ENCODE measurements around the gene RGS7. TPM values are rescaled to one million over a fixed set of nuclear protein-coding genes. Genes with fewer than 3 reads are reported as not detected.

Gene RGS7
- total RNA-seq, 2 experiments from 2014 or later, result not detected

DNA sequence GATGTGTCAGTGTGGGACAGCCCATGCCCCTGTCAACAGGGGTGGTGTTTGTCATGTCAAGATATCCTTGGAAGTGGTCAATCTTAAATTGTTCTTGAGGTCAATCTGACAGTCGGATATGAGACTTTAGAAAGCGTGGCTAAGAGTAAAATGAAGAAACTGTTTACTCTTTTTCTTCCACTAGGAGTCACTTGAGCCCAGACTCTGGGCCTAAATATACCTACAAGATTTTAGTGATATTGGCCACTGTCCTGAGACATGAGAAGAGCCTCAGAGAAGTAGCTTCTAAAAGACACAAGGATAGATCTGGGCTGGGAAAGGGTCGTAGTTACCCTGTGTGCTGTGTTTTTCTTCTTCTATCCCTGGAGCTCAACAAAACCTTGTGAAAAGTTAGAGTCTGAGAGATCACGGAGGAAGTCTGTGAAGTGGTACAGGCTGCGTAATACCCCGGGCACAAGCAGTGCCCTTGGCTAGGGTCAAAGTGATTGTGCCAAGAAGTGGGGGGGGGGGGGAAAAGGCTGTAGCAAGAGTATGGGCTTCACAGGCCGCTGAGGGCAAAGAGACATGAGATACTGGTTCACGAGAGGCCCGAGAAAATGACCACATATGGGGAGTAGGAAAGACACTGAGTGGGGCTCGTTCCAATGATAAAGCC, 389.8 kb downstream of the RGS7 start:
- intact Hi-C loops (cut with micrococcal nuclease), result no loop called here
- ChIA-PET CTCF (interaction anchor here (1.3 kb wide), 1 partner anchor 11 kb away, joined by 4 read pairs; no protein-coding TSS in a partner anchor), POLR2A (no interaction called here)
- Mint-ChIP-seq H3K36me3 (ENCODE audit: low read depth) (no peaks in the 10 kb centered on the region), H3K4me3 (no peak overlapping the region), H3K27ac (no peak overlapping the region), H3K4me1 (ENCODE audit: low read depth) (no peaks in the 10 kb centered on the region), H3K27me3 (no peaks in the 10 kb centered on the region), H3K9me3 (no peaks in the 10 kb centered on the region)
- TF ChIP-seq, protein P1, sequence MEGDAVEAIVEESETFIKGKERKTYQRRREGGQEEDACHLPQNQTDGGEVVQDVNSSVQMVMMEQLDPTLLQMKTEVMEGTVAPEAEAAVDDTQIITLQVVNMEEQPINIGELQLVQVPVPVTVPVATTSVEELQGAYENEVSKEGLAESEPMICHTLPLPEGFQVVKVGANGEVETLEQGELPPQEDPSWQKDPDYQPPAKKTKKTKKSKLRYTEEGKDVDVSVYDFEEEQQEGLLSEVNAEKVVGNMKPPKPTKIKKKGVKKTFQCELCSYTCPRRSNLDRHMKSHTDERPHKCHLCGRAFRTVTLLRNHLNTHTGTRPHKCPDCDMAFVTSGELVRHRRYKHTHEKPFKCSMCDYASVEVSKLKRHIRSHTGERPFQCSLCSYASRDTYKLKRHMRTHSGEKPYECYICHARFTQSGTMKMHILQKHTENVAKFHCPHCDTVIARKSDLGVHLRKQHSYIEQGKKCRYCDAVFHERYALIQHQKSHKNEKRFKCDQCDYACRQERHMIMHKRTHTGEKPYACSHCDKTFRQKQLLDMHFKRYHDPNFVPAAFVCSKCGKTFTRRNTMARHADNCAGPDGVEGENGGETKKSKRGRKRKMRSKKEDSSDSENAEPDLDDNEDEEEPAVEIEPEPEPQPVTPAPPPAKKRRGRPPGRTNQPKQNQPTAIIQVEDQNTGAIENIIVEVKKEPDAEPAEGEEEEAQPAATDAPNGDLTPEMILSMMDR (IDR thresholded peaks at IDR 0.05), result no peak
- no peak for ATAC-seq
- no peak for DNase-seq

DNA sequence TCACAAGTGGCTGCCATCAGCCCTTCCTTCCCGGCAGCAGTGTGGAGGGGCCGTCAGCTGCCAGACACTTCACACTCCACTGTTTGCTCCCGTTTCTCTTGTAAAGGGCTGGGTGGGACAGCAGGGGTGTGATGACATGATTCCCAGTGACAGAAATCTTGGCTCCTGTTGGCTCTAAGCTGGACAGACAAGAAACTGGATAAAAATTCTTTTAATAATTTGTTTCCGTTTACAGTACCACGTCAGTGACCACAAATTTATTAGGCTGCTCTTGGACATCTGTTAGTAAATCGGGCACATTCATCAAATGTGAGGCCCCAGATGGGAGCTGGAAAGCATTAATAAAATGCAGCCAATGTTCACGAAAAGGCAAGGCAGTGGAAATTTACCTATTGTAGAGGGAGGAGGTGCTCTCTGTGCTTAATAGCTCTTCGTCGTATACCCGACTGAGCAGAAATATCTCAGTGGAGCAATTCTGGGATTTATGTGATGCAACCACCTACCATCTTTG, 391.4 kb downstream of the RGS7 start:
- H3K27me3 Mint-ChIP-seq, result no peaks in the 10 kb centered on the region
- no peaks in the 10 kb centered on the region for H3K36me3 Mint-ChIP-seq (ENCODE audit: low read depth)
- TF ChIP-seq, protein P1 (IDR thresholded peaks at IDR 0.05), result no peak
- CTCF ChIA-PET, result no interaction called here
- DNase-seq (no peak), ATAC-seq (no peak)
- no peak overlapping the region for H3K4me3 Mint-ChIP-seq
- no peaks in the 10 kb centered on the region for H3K4me1 Mint-ChIP-seq (ENCODE audit: low read depth)
- POLR2A ChIA-PET, result no interaction called here
- H3K9me3 Mint-ChIP-seq, result no peaks in the 10 kb centered on the region
- intact Hi-C loops (cut with micrococcal nuclease), result no loop called here
- no peak overlapping the region for H3K27ac Mint-ChIP-seq

DNA sequence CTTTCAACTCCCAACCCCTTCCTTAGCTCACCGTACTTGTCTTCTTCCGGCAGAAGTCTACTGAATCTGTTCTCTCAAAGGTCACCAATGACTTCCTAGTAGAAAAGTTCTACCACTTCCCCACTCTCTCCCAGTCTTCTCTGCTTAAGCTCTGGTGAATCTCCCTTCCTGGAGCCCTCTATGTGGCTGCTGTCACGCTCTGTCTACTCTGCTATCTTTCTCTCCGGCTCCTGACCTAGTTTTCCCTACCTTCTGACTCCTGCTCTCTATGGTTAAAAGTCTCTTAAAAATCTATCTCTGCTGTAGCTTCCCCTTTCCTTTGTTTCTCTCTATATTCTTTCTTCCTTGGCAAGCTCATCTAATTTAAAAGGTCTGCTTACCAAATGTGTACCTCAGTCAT, 394.9 kb downstream of the RGS7 start:
- no peaks in the 10 kb centered on the region for H3K36me3 Mint-ChIP-seq (ENCODE audit: low read depth)
- no peak overlapping the region for H3K27ac Mint-ChIP-seq
- TF ChIP-seq, protein P1 (IDR thresholded peaks at IDR 0.05), result no peak
- no peaks in the 10 kb centered on the region for H3K27me3 Mint-ChIP-seq
- H3K4me1 Mint-ChIP-seq (ENCODE audit: low read depth), result no peaks in the 10 kb centered on the region
- no peak overlapping the region for H3K4me3 Mint-ChIP-seq
- no peak for ATAC-seq
- H3K9me3 Mint-ChIP-seq, result no peaks in the 10 kb centered on the region
- intact Hi-C loops (cut with micrococcal nuclease), result no loop called here
- ChIA-PET CTCF (interaction anchor here (1.0 kb wide), 1 partner anchor 15 kb away, joined by 3 read pairs; no protein-coding TSS in a partner anchor), POLR2A (no interaction called here)
- DNase-seq, result no peak

DNA sequence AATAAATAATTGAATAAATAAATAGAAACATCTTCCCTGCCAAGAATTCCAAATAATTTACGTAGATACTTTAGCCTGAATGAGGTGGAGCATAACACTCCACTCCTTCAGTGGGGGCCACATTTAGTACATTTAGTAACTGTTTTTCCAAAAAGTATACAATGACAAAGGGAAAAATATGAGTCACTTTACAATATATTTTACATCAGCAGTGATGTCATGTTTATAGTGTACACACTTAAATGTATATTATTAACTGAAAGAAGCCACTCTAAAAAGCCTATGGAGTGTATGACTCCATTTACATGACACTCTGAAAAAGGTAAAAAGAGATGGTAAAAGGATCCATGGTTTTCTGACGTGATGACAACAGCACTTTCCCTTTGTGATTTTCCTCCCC, 400.6 kb downstream of the RGS7 start:
- ATAC-seq (no peak), DNase-seq (no peak)
- no peaks in the 10 kb centered on the region for H3K4me1 Mint-ChIP-seq (ENCODE audit: low read depth)
- H3K9me3 Mint-ChIP-seq, result peaks cover 3% of the 10 kb centered on the region
- H3K36me3 Mint-ChIP-seq (ENCODE audit: low read depth), result no peaks in the 10 kb centered on the region
- ChIA-PET CTCF (no interaction called here), POLR2A (no interaction called here)
- TF ChIP-seq, protein P1 (IDR thresholded peaks at IDR 0.05), result no peak
- H3K27me3 Mint-ChIP-seq, result no peaks in the 10 kb centered on the region
- intact Hi-C loops (cut with micrococcal nuclease), result no loop called here
- H3K4me3 Mint-ChIP-seq, result no peak overlapping the region
- no peak overlapping the region for H3K27ac Mint-ChIP-seq

DNA sequence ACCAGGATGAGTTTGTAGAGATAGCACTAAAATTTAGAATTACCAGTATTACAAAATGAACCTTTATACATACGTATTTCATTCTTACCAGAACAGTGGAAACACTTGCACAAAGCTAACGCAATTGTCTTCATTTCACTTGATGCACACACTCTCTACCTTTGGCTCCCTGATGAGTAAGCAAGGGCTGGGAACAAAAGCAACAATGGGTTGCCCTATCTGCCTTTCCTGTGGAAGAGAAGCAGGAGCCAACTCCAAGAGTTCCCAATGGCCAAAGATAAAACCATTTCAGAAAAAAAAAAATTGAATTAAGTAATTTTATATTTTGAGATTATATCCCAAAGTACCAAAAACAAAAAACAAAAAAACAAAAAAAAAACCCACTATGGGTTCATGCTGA, 401.0 kb downstream of the RGS7 start:
- intact Hi-C loops (cut with micrococcal nuclease), result no loop called here
- Mint-ChIP-seq H3K4me1 (ENCODE audit: low read depth) (no peaks in the 10 kb centered on the region), H3K27ac (no peak overlapping the region), H3K4me3 (no peak overlapping the region), H3K27me3 (no peaks in the 10 kb centered on the region), H3K9me3 (peaks cover 3% of the 10 kb centered on the region), H3K36me3 (ENCODE audit: low read depth) (no peaks in the 10 kb centered on the region)
- POLR2A ChIA-PET, result no interaction called here
- CTCF ChIA-PET, result no interaction called here
- TF ChIP-seq, protein P1 (IDR thresholded peaks at IDR 0.05), result no peak
- no peak for DNase-seq
- ATAC-seq, result no peak
